ENCODE data around the gene RAPGEF2. TPM values are rescaled to one million over a fixed set of nuclear protein-coding genes. Genes with fewer than 3 reads are reported as not detected.

The RAPGEF2 gene, protein sequence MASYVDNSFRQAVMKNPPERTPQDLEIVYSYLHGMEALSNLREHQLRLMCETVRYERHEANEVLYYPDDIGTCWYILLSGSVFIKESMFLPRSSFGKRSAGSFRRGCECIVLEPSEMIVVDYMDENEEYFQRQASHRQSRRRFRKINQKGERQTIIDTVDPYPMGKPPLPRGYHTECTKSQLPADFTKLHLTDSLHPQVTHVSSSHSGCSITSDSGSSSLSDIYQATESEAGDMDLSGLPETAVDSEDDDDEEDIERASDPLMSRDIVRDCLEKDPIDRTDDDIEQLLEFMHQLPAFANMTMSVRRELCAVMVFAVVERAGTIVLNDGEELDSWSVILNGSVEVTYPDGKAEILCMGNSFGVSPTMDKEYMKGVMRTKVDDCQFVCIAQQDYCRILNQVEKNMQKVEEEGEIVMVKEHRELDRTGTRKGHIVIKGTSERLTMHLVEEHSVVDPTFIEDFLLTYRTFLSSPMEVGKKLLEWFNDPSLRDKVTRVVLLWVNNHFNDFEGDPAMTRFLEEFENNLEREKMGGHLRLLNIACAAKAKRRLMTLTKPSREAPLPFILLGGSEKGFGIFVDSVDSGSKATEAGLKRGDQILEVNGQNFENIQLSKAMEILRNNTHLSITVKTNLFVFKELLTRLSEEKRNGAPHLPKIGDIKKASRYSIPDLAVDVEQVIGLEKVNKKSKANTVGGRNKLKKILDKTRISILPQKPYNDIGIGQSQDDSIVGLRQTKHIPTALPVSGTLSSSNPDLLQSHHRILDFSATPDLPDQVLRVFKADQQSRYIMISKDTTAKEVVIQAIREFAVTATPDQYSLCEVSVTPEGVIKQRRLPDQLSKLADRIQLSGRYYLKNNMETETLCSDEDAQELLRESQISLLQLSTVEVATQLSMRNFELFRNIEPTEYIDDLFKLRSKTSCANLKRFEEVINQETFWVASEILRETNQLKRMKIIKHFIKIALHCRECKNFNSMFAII (N-terminal part only)
- total RNA-seq (10 to 100 TPM; 20.4 to 35.2 (median 22.3) TPM), polyA plus RNA-seq (10 to 100 TPM in 1 of 3 donors, 1 to 10 TPM in 2; 4.6 to 15.3 (median 6.3) TPM)
- long read RNA-seq, donor 1, partial matches to known transcripts = 3 of 4 reads
- long read RNA-seq, donor 1, other reads (novel, unspliced or antisense) = 1 of 4 reads
- long read RNA-seq, donor 2, full-length matches to known transcripts = 1 of 11 reads
- long read RNA-seq, donor 2, partial matches to known transcripts = 7 of 11 reads
- long read RNA-seq, donor 2, other reads (novel, unspliced or antisense) = 3 of 11 reads

DNA sequence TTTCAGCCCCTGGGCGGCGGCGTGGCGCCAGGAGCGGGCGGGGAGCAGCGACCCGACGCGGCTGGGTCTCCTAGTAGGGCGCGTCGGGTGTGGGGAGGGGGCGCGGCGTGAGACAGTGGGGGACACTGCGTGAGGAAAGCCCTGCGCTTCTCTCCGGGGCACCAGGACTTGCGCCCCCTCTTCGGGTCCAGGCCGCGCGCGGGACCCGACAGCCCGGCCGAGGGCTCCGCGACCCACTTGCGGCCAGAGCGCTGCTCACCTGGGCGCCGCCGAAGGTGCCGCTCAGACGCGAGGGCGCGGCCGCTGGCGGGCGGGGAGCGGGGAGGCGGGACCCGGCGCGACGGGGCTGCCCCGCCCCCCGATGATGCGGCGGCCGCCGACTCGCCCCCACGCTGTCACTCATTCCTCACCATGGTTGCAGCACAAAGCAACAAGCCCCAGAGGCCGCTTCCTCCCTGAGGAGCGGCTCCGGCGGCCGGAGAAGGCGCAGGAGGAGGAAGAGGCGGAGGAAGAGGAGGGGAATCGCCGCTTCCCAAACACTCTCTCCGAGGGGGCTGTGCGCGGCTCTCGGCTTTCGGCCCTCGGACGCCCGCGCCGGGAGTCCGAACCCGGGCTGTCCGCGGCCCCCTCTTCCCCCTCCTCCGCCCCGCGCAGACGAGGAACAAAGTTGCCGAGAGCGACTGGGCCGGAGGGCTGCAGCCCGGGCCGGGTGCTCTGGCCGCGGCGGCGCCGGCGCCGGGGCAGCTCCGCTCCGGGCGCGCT is at the start of gene RAPGEF2:
RAPGEF2 (plus strand) TSS at position 458 of the 762 bp plus-strand sequence. CDS start 1,084 bp downstream, outside the sequence.
- ATAC-seq (peak; percentile 93 to 96 (median 94)), DNase-seq (peak; percentile 89 to 94)
- H3K27ac ChIP-seq = peak within 1 kb of the TSS; percentile 97
- peaks cover 28% of the 10 kb centered on the region for H3K4me1 ChIP-seq
- no peaks in the 10 kb centered on the region for H3K36me3 ChIP-seq (ENCODE audit: insufficient read depth in 1 of 2, low read depth in 1 of 2)
- WGBS, 3 donors = 0 to 1% (median 1%) methylated on average over 44 to 100 of the region's 100 CpGs
- intact Hi-C loops (cut with DNase I) = loop anchor here (5.0 kb wide), 3 partner anchors 39 to 336 kb away; partner anchors contain the start of gene FNIP2 (in 1 of the 2)
- peak within 1 kb of the TSS; percentile 99 for H3K4me3 ChIP-seq
- TF ChIP-seq, protein P1, sequence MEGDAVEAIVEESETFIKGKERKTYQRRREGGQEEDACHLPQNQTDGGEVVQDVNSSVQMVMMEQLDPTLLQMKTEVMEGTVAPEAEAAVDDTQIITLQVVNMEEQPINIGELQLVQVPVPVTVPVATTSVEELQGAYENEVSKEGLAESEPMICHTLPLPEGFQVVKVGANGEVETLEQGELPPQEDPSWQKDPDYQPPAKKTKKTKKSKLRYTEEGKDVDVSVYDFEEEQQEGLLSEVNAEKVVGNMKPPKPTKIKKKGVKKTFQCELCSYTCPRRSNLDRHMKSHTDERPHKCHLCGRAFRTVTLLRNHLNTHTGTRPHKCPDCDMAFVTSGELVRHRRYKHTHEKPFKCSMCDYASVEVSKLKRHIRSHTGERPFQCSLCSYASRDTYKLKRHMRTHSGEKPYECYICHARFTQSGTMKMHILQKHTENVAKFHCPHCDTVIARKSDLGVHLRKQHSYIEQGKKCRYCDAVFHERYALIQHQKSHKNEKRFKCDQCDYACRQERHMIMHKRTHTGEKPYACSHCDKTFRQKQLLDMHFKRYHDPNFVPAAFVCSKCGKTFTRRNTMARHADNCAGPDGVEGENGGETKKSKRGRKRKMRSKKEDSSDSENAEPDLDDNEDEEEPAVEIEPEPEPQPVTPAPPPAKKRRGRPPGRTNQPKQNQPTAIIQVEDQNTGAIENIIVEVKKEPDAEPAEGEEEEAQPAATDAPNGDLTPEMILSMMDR (IDR thresholded peaks at IDR 0.05) = no peak
- no peaks in the 10 kb centered on the region for H3K9me3 ChIP-seq
- no peaks in the 10 kb centered on the region for H3K27me3 ChIP-seq (ENCODE audit: insufficient read depth in 3 of 3, low read length in 2 of 3)

DNA sequence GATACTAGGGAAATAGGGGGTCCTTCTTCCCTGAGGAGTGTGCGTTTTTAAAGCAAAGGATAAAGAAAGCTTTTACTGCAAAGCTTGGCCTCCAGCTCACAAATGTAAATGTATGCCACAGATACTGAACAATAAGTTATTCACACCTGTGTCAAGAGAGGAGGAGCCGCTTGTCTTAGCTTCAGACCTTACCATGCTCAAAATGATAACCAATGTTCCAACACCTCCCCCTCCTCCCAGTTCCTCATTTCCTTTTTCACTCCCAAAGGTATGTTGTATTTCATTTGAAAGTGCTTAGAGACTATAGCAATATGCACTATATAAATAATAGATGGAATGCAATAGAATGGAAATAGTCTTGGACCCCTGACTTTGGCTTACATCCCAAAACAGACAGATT is 47.0 kb upstream of the RAPGEF2 start:
- Histone ChIP-seq H3K36me3 (ENCODE audit: insufficient read depth in 1 of 2, low read depth in 1 of 2) (no peaks in the 10 kb centered on the region), H3K27me3 (ENCODE audit: insufficient read depth in 3 of 3, low read length in 2 of 3) (no peaks in the 10 kb centered on the region), H3K4me3 (no peak overlapping the region), H3K4me1 (no peaks in the 10 kb centered on the region), H3K9me3 (no peaks in the 10 kb centered on the region), H3K27ac (no peak overlapping the region)
- DNase-seq = no peak
- intact Hi-C loops (cut with DNase I) = no loop called here
- ATAC-seq = no peak
- TF ChIP-seq, protein P1 (IDR thresholded peaks at IDR 0.05) = no peak
- 93 to 100% (median 96%) methylated on average over 2 of the region's 2 CpGs for WGBS, 3 donors

DNA sequence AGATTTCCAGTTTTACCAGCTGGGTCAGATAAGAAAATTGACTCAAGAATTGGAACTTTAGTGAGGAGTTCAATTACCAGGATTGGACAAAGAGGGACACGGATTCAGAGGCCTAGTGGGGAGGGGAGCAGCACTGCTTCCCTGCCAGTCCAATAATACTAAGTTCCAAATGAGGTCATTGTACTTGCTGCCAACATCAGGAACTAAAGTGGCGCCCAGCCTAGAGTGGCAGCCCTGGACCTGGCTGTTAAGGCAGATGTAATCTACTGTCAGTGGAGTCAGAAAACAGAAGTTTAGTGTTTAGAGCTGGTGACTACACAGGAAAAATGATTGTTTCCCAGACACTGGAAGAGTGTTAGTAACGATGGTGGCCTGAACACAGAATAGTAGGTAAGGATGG is 42.7 kb upstream of the RAPGEF2 start:
- Histone ChIP-seq H3K4me3 (no peak overlapping the region), H3K4me1 (no peaks in the 10 kb centered on the region), H3K9me3 (no peaks in the 10 kb centered on the region), H3K27me3 (ENCODE audit: insufficient read depth in 3 of 3, low read length in 2 of 3) (no peaks in the 10 kb centered on the region), H3K36me3 (ENCODE audit: insufficient read depth in 1 of 2, low read depth in 1 of 2) (no peaks in the 10 kb centered on the region), H3K27ac (no peak overlapping the region)
- ATAC-seq (peak in 3 of 4 donors; percentile 36 to 55 (median 45)), DNase-seq (no peak)
- TF ChIP-seq, protein P1 (IDR thresholded peaks at IDR 0.05) = no peak
- WGBS, 3 donors = 32 to 55% (median 38%) methylated on average over 3 of the region's 3 CpGs
- intact Hi-C loops (cut with DNase I) = no loop called here

DNA sequence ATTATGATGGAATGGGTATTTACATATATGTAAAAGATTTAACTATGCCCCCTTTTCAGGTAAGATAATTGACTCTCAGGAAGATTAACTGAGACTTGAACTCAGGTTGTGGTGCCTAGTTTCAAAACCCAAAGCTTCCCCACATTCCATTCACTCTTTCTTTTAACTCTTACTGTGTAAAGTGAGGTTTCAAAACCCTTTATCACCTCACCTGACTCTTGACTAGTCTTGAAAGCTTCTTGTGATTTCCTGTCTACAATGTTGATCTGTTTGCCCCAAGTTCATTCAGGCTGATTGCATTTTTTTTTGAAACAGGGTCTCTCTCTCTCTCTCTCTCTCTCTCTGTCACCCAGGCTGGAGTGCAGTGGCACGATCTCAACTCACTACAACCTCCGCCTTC is 40.5 kb upstream of the RAPGEF2 start:
- H3K27ac ChIP-seq = no peak overlapping the region
- WGBS, 3 donors = 66 to 97% (median 76%) methylated on average over 2 of the region's 2 CpGs
- no peak overlapping the region for H3K4me3 ChIP-seq
- TF ChIP-seq, protein P1 (IDR thresholded peaks at IDR 0.05) = no peak
- DNase-seq (no peak), ATAC-seq (no peak)
- no peaks in the 10 kb centered on the region for H3K27me3 ChIP-seq (ENCODE audit: insufficient read depth in 3 of 3, low read length in 2 of 3)
- no peaks in the 10 kb centered on the region for H3K4me1 ChIP-seq
- intact Hi-C loops (cut with DNase I) = no loop called here
- no peaks in the 10 kb centered on the region for H3K9me3 ChIP-seq
- H3K36me3 ChIP-seq (ENCODE audit: insufficient read depth in 1 of 2, low read depth in 1 of 2) = no peaks in the 10 kb centered on the region
